HG03457 (cell line): ENCODE data around the gene ANO6.
A peak's percentile ranks its signal among the peaks of the same experiment; 100 is the strongest.

Experiments
- ATAC-seq: cut with Tn5 transposase; IDR thresholded peaks from one replicate; pipeline ENCODE4 v1.9.1; 2021; ENCODE audit warnings: moderate number of reproducible peaks; ENCODE audit not compliant: unreplicated experiment

The ANO6 gene

GRCh38 chr12:45342171-45342570 is 126.3 kb downstream of the ANO6 start:
- ATAC-seq, result no peak

GRCh38 chr12:45342848-45343247 is 127.0 kb downstream of the ANO6 start:
- ATAC-seq, result no peak

- no peak for ATAC-seq
Observed at GRCh38 chr12:45343269-45344051, 127.6 kb downstream of the ANO6 start.

- ATAC-seq, result no peak
Observed at GRCh38 chr12:45348311-45348710, 132.4 kb downstream of the ANO6 start.

- no peak for ATAC-seq
Observed at GRCh38 chr12:45348986-45349385, 133.1 kb downstream of the ANO6 start.

- no peak for ATAC-seq
Observed at GRCh38 chr12:45349916-45350315, 134.0 kb downstream of the ANO6 start.

- ATAC-seq, result no peak
Observed at GRCh38 chr12:45350861-45351260, 135.0 kb downstream of the ANO6 start.

- no peak for ATAC-seq
Observed at GRCh38 chr12:45351921-45352670, 136.2 kb downstream of the ANO6 start.

GRCh38 chr12:45353944-45354343 is 138.0 kb downstream of the ANO6 start:
- ATAC-seq, result no peak

GRCh38 chr12:45354399-45354798 is 138.5 kb downstream of the ANO6 start:
- ATAC-seq, result peak; percentile 87

- no peak for ATAC-seq
Observed at GRCh38 chr12:45355730-45356129, 139.8 kb downstream of the ANO6 start.

GRCh38 chr12:45356822-45357538 is 141.1 kb downstream of the ANO6 start:
- ATAC-seq, result no peak

GRCh38 chr12:45357539-45358417 is 141.9 kb downstream of the ANO6 start:
- ATAC-seq, result no peak

GRCh38 chr12:45362291-45362690 is 146.4 kb downstream of the ANO6 start:
- no peak for ATAC-seq

- ATAC-seq, result no peak
Observed at GRCh38 chr12:45363903-45364302, 148.0 kb downstream of the ANO6 start.

GRCh38 chr12:45368841-45369489 is 153.1 kb downstream of the ANO6 start:
- ATAC-seq, result no peak

- no peak for ATAC-seq
Observed at GRCh38 chr12:45377815-45378214, 161.9 kb downstream of the ANO6 start.

- ATAC-seq, result no peak
Observed at GRCh38 chr12:45379261-45379660, 163.4 kb downstream of the ANO6 start.

- ATAC-seq, result no peak
Observed at GRCh38 chr12:45381351-45381750, 165.5 kb downstream of the ANO6 start.

- no peak for ATAC-seq
Observed at GRCh38 chr12:45388545-45388944, 172.7 kb downstream of the ANO6 start.
